GM12892 (cell line): Measurements from ENCODE around the gene KIR3DL3.

Experiments used
- POLR2A ChIP-seq: IDR thresholded peaks from 2 replicates; pipeline ENCODE4 v1.6.1; 2011; ENCODE audit warnings: low read depth, low read length, control low read depth
- POLR2AphosphoS5 ChIP-seq: IDR thresholded peaks from 2 replicates; pipeline ENCODE4 v1.6.1; 2011; ENCODE audit warnings: low read depth, low read length, control low read depth

- TF ChIP-seq POLR2A = no peak
- no peak for TF ChIP-seq POLR2AphosphoS5
Observed at GRCh38 chr19:54708781-54709180, 15.5 kb upstream of the KIR3DL3 start.
